ENCODE results near the gene AIFM3. TPM values are rescaled to one million over a fixed set of nuclear protein-coding genes. Genes with fewer than 3 reads are reported as not detected.
A peak's percentile ranks its signal among the peaks of the same experiment; 100 is the strongest.

Gene AIFM3
- total and polyA plus RNA-seq, 2 experiments from 2014 or later: 0.45 to 1.5 TPM

- DNase-seq (ENCODE audit: low spot score): peak; percentile 100
- Mint-ChIP-seq H3K4me1 (peaks cover 15% of the 10 kb centered on the region), H3K9me3 (peaks cover 20% of the 10 kb centered on the region), H3K27ac (peak overlapping the region; percentile 90), H3K27me3 (ENCODE audit: insufficient read depth, low read depth, poor library complexity) (peaks cover 34% of the 10 kb centered on the region), H3K36me3 (ENCODE audit: low read depth) (peaks cover 6% of the 10 kb centered on the region; the same call in 1 of the 3 replicates), H3K4me3 (peak overlapping the region; percentile 74)
- peak; percentile 83 for ATAC-seq
- Histone ChIP-seq H4K20me1 (replicated peaks; ENCODE audit: insufficient read depth) (no peaks in the 10 kb centered on the region), H3K79me2 (replicated peaks; ENCODE audit: insufficient read depth) (no peaks in the 10 kb centered on the region), H3K4me2 (peak overlapping the region; percentile 82), H3K27me3 (ENCODE audit: insufficient read depth) (no peaks in the 10 kb centered on the region), H3K27ac (ENCODE audit: low read depth) (no peak overlapping the region), H3K4me1 (ENCODE audit: insufficient read depth) (peaks cover 11% of the 10 kb centered on the region; the same call in 1 of the 2 replicates), H3K36me3 (ENCODE audit: insufficient read depth) (no peaks in the 10 kb centered on the region; the same call in 1 of the 2 replicates), H3K9me2 (ENCODE audit: insufficient read depth) (0 out of 2 replicates have a peak, but pooled peaks cover 6% of the 10 kb centered on the region), H2AFZ (peak overlapping the region; percentile 98), H3F3A (replicated peaks; ENCODE audit: low read depth) (no peaks in the 10 kb centered on the region), H3K4me3 (peak overlapping the region; percentile 55)
- no peak for TF ChIP-seq ZNF331 (CRISPR knock-in tag; IDR thresholded peaks at IDR 0.05; ENCODE audit: low read depth)
- no peak for TF ChIP-seq STAT1 (IDR thresholded peaks at IDR 0.05; ENCODE audit: unreplicated experiment)
- peak; percentile 91 for TF ChIP-seq CREB1 (CRISPR knock-in tag; IDR thresholded peaks at IDR 0.05; ENCODE audit: low read depth)
- no peak for TF ChIP-seq ZNF114 (CRISPR knock-in tag; IDR thresholded peaks at IDR 0.05)
- TF ChIP-seq, protein P1, sequence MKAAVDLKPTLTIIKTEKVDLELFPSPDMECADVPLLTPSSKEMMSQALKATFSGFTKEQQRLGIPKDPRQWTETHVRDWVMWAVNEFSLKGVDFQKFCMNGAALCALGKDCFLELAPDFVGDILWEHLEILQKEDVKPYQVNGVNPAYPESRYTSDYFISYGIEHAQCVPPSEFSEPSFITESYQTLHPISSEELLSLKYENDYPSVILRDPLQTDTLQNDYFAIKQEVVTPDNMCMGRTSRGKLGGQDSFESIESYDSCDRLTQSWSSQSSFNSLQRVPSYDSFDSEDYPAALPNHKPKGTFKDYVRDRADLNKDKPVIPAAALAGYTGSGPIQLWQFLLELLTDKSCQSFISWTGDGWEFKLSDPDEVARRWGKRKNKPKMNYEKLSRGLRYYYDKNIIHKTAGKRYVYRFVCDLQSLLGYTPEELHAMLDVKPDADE (IDR thresholded peaks at IDR 0.05): no peak
- TF ChIP-seq POLR2AphosphoS5 (IDR thresholded peaks at IDR 0.05; ENCODE audit: low read depth): peak; percentile 75
- TF ChIP-seq JUNB (IDR thresholded peaks at IDR 0.05; ENCODE audit: unreplicated experiment): no peak
Measured at GRCh38 chr22:20979243-20979809, 12.3 kb downstream of the AIFM3 start.

DNA sequence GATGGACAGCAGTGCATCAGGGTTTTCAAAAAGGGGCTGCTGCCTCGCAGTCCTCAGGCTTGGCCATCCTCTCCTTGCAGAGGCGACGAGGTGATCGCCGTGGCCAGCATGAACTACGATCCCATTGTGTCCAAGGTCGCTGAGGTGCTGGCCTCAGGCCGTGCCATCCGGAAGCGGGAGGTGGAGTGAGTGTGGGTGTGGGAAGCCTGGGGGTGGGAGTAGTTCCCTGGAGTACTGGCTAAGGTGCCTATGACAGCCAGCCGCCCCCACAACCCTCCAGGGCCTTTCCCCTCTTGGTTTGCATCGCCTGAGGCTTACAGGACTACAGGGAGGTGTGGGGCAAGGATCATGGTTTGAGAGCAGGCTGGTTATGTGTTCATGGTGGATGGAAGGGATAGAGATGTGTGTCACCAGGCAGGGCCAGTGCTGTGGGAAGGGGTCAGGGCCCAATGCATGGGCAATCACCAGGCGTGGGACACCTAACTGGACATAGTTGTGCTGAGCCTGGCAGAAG lies 12.9 kb downstream of the AIFM3 start:
- ATAC-seq (no peak; the same call in 2 of the 3 replicates), DNase-seq (ENCODE audit: low spot score) (no peak)
- no peak overlapping the region for H3K27ac ChIP-seq (ENCODE audit: low read depth)
- peak overlapping the region; percentile 74 for H3K4me3 Mint-ChIP-seq
- H2AFZ ChIP-seq: no peak overlapping the region
- no peak overlapping the region for H3K27ac Mint-ChIP-seq
- 0 out of 2 replicates have a peak, but pooled peaks cover 6% of the 10 kb centered on the region for H3K9me2 ChIP-seq (ENCODE audit: insufficient read depth)
- peak overlapping the region; percentile 55 for H3K4me3 ChIP-seq
- H3K27me3 Mint-ChIP-seq (ENCODE audit: insufficient read depth, low read depth, poor library complexity): peaks cover 34% of the 10 kb centered on the region
- peaks cover 11% of the 10 kb centered on the region; the same call in 1 of the 2 replicates for H3K4me1 ChIP-seq (ENCODE audit: insufficient read depth)
- H4K20me1 ChIP-seq (replicated peaks; ENCODE audit: insufficient read depth): no peaks in the 10 kb centered on the region
- no peaks in the 10 kb centered on the region for H3F3A ChIP-seq (replicated peaks; ENCODE audit: low read depth)
- H3K79me2 ChIP-seq (replicated peaks; ENCODE audit: insufficient read depth): no peaks in the 10 kb centered on the region
- peak overlapping the region; percentile 82 for H3K4me2 ChIP-seq
- H3K9me3 Mint-ChIP-seq: peaks cover 20% of the 10 kb centered on the region
- H3K36me3 ChIP-seq (ENCODE audit: insufficient read depth): no peaks in the 10 kb centered on the region; the same call in 1 of the 2 replicates
- peaks cover 15% of the 10 kb centered on the region for H3K4me1 Mint-ChIP-seq
- H3K27me3 ChIP-seq (ENCODE audit: insufficient read depth): no peaks in the 10 kb centered on the region
- peaks cover 6% of the 10 kb centered on the region; the same call in 1 of the 3 replicates for H3K36me3 Mint-ChIP-seq (ENCODE audit: low read depth)
- TF ChIP-seq, protein P1 (IDR thresholded peaks at IDR 0.05): no peak
- TF ChIP-seq ZNF331 (CRISPR knock-in tag; IDR thresholded peaks at IDR 0.05; ENCODE audit: low read depth) (no peak), CREB1 (CRISPR knock-in tag; IDR thresholded peaks at IDR 0.05; ENCODE audit: low read depth) (no peak), ZNF114 (CRISPR knock-in tag; IDR thresholded peaks at IDR 0.05) (no peak), ZNF462 (CRISPR knock-in tag; IDR thresholded peaks at IDR 0.05) (no peak), EZH2phosphoT487 (IDR thresholded peaks at IDR 0.05; ENCODE audit: unreplicated experiment) (no peak), STAT1 (IDR thresholded peaks at IDR 0.05; ENCODE audit: unreplicated experiment) (no peak), EZH2 (IDR thresholded peaks at IDR 0.05; ENCODE audit: low read depth, unreplicated experiment) (no peak), POLR2AphosphoS5 (IDR thresholded peaks at IDR 0.05; ENCODE audit: low read depth) (no peak)
